ENCODE data around the gene MYO5A. TPM values are rescaled to one million over a fixed set of nuclear protein-coding genes. Genes with fewer than 3 reads are reported as not detected.

The MYO5A gene
- total and polyA plus RNA-seq, 2 donors (not counting 1 experiment from before 2014, with no cell fraction given) = 12.2 to 44.4 TPM

GRCh38 chr15:52556524-52557273 lies 28.0 kb upstream of the MYO5A start:
- Histone ChIP-seq H2AFZ (ENCODE audit: insufficient read depth, low read depth, low read length, poor library complexity, severe bottlenecking) (no peak overlapping the region), H3K4me2 (replicated peaks; ENCODE audit: low read depth, low read length, poor library complexity, severe bottlenecking) (no peak overlapping the region), H3K9me3 (ENCODE audit: control extremely low read depth in 1 of 3, control insufficient read depth in 2 of 3, insufficient read depth in 1 of 3, low read length in 2 of 3) (no peaks in the 10 kb centered on the region), H4K20me1 (ENCODE audit: control insufficient read depth, insufficient read depth, low read length, poor library complexity, severe bottlenecking) (peaks cover 64% of the 10 kb centered on the region), H3K27ac (ENCODE audit: low read length in 2 of 2) (no peak overlapping the region), H3K36me3 (replicated peaks in 1 of 2; ENCODE audit: control extremely low read depth in 1 of 2, control insufficient read depth in 1 of 2, extremely low read depth in 1 of 2, insufficient read depth in 2 of 2, low read length in 1 of 2) (peaks cover 15 to 33% of the 10 kb centered on the region in 2 experiments), H3K9ac (ENCODE audit: low read length) (no peak overlapping the region), H3K4me1 (ENCODE audit: control insufficient read depth in 2 of 2, insufficient read depth in 2 of 2, low read length in 2 of 2) (peaks cover 0 to 6% of the 10 kb centered on the region in 2 donors), H3K4me3 (ENCODE audit: control extremely low read depth in 1 of 5, extremely low read depth in 1 of 5, insufficient read depth in 1 of 5, low read depth in 2 of 5, low read length in 4 of 5) (no peak overlapping the region), H3K79me2 (ENCODE audit: control insufficient read depth, insufficient read depth, low read length) (peaks cover 53% of the 10 kb centered on the region), H3K27me3 (replicated peaks in 1 of 4; ENCODE audit: control extremely low read depth in 1 of 4, control insufficient read depth in 3 of 4, insufficient read depth in 4 of 4, low read length in 3 of 4) (no peaks in the 10 kb centered on the region)
- WGBS (ENCODE audit: insufficient coverage) = no CpG with 5 or more reads among the region's 3 CpGs
- Mint-ChIP-seq H3K4me1 (peaks cover 40% of the 10 kb centered on the region), H3K4me3 (no peak overlapping the region), H3K9me3 (ENCODE audit: insufficient read depth) (no peaks in the 10 kb centered on the region), H3K27ac (no peak overlapping the region), H3K27me3 (no peaks in the 10 kb centered on the region)
- intact Hi-C loops (cut with micrococcal nuclease) = no loop called here
- ATAC-seq (ENCODE audit: low read depth) = no peak
- POLR2A ChIA-PET = no interaction called here
- DNase-seq = no peak
- CTCF ChIA-PET = interaction anchor here (1.0 kb wide), 2 partner anchors 9 to 225 kb away, joined by 3 to 4 read pairs; no protein-coding TSS in a partner anchor
- TF ChIP-seq CTCF (IDR thresholded peaks at IDR 0.05) (no peak), EZH2 (IDR thresholded peaks at IDR 0.05; ENCODE audit: borderline replicate concordance, insufficient read depth, low read depth, low read length, poor library complexity, severe bottlenecking) (no peak)

- Histone ChIP-seq H3K27ac (ENCODE audit: low read length in 2 of 2) (no peak overlapping the region), H3K4me2 (replicated peaks; ENCODE audit: low read depth, low read length, poor library complexity, severe bottlenecking) (no peak overlapping the region), H3K9ac (ENCODE audit: low read length) (no peak overlapping the region), H3K79me2 (ENCODE audit: control insufficient read depth, insufficient read depth, low read length) (peaks cover 13% of the 10 kb centered on the region), H4K20me1 (ENCODE audit: control insufficient read depth, insufficient read depth, low read length, poor library complexity, severe bottlenecking) (peaks cover 27% of the 10 kb centered on the region), H3K4me3 (ENCODE audit: control extremely low read depth in 1 of 5, extremely low read depth in 1 of 5, insufficient read depth in 1 of 5, low read depth in 2 of 5, low read length in 4 of 5) (no peak overlapping the region), H3K36me3 (replicated peaks in 1 of 2; ENCODE audit: control extremely low read depth in 1 of 2, control insufficient read depth in 1 of 2, extremely low read depth in 1 of 2, insufficient read depth in 2 of 2, low read length in 1 of 2) (peaks cover 11 to 42% of the 10 kb centered on the region in 2 experiments), H3K4me1 (ENCODE audit: control insufficient read depth in 2 of 2, insufficient read depth in 2 of 2, low read length in 2 of 2) (peaks cover 0 to 4% of the 10 kb centered on the region in 2 donors), H3K27me3 (replicated peaks in 1 of 4; ENCODE audit: control extremely low read depth in 1 of 4, control insufficient read depth in 3 of 4, insufficient read depth in 4 of 4, low read length in 3 of 4) (no peaks in the 10 kb centered on the region), H2AFZ (ENCODE audit: insufficient read depth, low read depth, low read length, poor library complexity, severe bottlenecking) (no peak overlapping the region), H3K9me3 (ENCODE audit: control extremely low read depth in 1 of 3, control insufficient read depth in 2 of 3, insufficient read depth in 1 of 3, low read length in 2 of 3) (no peaks in the 10 kb centered on the region)
- CTCF ChIA-PET = no interaction called here
- POLR2A ChIA-PET = interaction anchor here (0.6 kb wide), 1 partner anchor 48 kb away, joined by 8 read pairs; no protein-coding TSS in a partner anchor
- Mint-ChIP-seq H3K9me3 (ENCODE audit: insufficient read depth) (no peaks in the 10 kb centered on the region), H3K4me3 (no peak overlapping the region), H3K4me1 (peaks cover 10% of the 10 kb centered on the region), H3K27ac (no peak overlapping the region), H3K27me3 (no peaks in the 10 kb centered on the region)
- 83% methylated on average over 1 of the region's 2 CpGs for WGBS (ENCODE audit: insufficient coverage)
- TF ChIP-seq CTCF (IDR thresholded peaks at IDR 0.05) = no peak
- no peak for TF ChIP-seq EZH2 (IDR thresholded peaks at IDR 0.05; ENCODE audit: borderline replicate concordance, insufficient read depth, low read depth, low read length, poor library complexity, severe bottlenecking)
- ATAC-seq (ENCODE audit: low read depth) = no peak
- intact Hi-C loops (cut with micrococcal nuclease) = no loop called here
- no peak for DNase-seq
Observed at GRCh38 chr15:52552303-52552702, 23.6 kb upstream of the MYO5A start.

All from B cell (primary cell).